ENCODE measurements around the gene EID2B. TPM values are rescaled to one million over a fixed set of nuclear protein-coding genes. Genes with fewer than 3 reads are reported as not detected.

The EID2B gene
- total and polyA plus RNA-seq, 2 of the 13 experiments (the other 11 are each of a cell fraction or from before 2014, with no cell fraction given): 2.5 to 3.7 TPM

DNA sequence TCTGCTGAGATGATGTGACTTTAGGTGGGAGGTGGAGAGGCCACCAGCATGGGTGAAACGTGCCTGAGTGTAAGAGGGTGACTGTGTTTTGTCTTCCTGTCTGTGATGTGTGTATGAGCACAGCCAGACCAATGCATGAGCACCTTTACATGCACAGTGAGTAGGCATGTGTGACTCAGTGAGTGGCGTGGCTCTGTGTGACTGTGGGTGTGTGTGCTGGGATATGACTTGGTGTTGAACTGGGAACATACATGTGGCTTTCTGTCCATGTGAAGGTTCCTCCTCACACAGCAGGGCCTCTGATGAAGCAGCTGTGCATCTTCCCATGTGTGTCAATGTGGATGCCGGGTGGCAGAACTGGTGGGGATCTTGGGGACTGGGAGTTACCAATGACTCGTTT lies 49.8 kb upstream of the EID2B start:
- Histone ChIP-seq H3K9ac (ENCODE audit: insufficient read depth, low read depth, low read length) (no peak overlapping the region), H3K36me3 (replicated peaks in 1 of 2; ENCODE audit: control insufficient read depth in 1 of 2, insufficient read depth in 2 of 2, low read length in 2 of 2) (no peaks in the 10 kb centered on the region), H3K4me3 (replicated peaks in 1 of 3; ENCODE audit: insufficient read depth in 1 of 3, low read depth in 2 of 3, low read length in 3 of 3) (no peak overlapping the region), H3K4me2 (ENCODE audit: low read depth, low read length) (no peak overlapping the region), H3K27me3 (ENCODE audit: control insufficient read depth in 1 of 2, insufficient read depth in 2 of 2, low read length in 2 of 2) (peaks cover 1 to 5% of the 10 kb centered on the region in 2 experiments; a peak in 1 of 5 replicates), H4K20me1 (ENCODE audit: insufficient read depth, low read length) (no peaks in the 10 kb centered on the region), H3K27ac (ENCODE audit: extremely low read length, insufficient read depth, low read length) (no peak overlapping the region), H3K4me1 (ENCODE audit: insufficient read depth, low read length) (no peaks in the 10 kb centered on the region), H3K9me3 (ENCODE audit: low read length) (no peaks in the 10 kb centered on the region), H2AFZ (ENCODE audit: low read length) (no peak overlapping the region), H3K79me2 (ENCODE audit: insufficient read depth, low read length) (no peaks in the 10 kb centered on the region)
- ChIA-PET POLR2A (no interaction called here), CTCF (ENCODE audit: low intra/inter-chr PET ratio, low total read pairs) (no interaction called here)
- intact Hi-C loops (cut with micrococcal nuclease; ENCODE audit: unreplicated experiment) (no loop called here), in situ Hi-C loops (cut with HindIII; ENCODE audit: extremely low pct_ligation_motif_present, low pct_unique_long_range_greater_than_20kb) (no loop called here)
- no peak for FAIRE-seq
- no peak for DNase-seq (ENCODE audit: low spot score)
- no peak for ATAC-seq
- 0% methylated on average over 2 of the region's 4 CpGs for WGBS (ENCODE audit: low lambda C conversion rate)
- no TSS peak for BruUV-seq (replicated peaks)
- TF ChIP-seq ERF (CRISPR knock-in tag; IDR thresholded peaks at IDR 0.05) (no peak), WIZ (CRISPR knock-in tag; IDR thresholded peaks at IDR 0.05) (no peak), ZSCAN30 (CRISPR knock-in tag; IDR thresholded peaks at IDR 0.05) (no peak), FOXJ3 (CRISPR knock-in tag; IDR thresholded peaks at IDR 0.05; ENCODE audit: borderline replicate concordance) (no peak), ZBTB8A (CRISPR knock-in tag; IDR thresholded peaks at IDR 0.05; ENCODE audit: borderline replicate concordance, low read depth) (no peak), ATF7 (IDR thresholded peaks at IDR 0.05) (no peak), ATF7 (CRISPR knock-in tag; IDR thresholded peaks at IDR 0.05) (no peak), CCDC6 (CRISPR knock-in tag; IDR thresholded peaks at IDR 0.05) (no peak), ATRX (CRISPR knock-in tag; IDR thresholded peaks at IDR 0.05; ENCODE audit: borderline replicate concordance) (no peak), ZNF430 (CRISPR knock-in tag; IDR thresholded peaks at IDR 0.05) (no peak), ZBTB1 (CRISPR knock-in tag; IDR thresholded peaks at IDR 0.05; ENCODE audit: borderline replicate concordance) (no peak), HNRNPH1 (optimal IDR thresholded peaks at IDR 0.05; ENCODE audit: low read depth, low read length) (no peak), HMGXB3 (CRISPR knock-in tag; IDR thresholded peaks at IDR 0.05; ENCODE audit: borderline replicate concordance) (no peak), ZNF557 (CRISPR knock-in tag; IDR thresholded peaks at IDR 0.05) (no peak), SPEN (CRISPR knock-in tag; IDR thresholded peaks at IDR 0.05; ENCODE audit: low read depth) (no peak)
- TF ChIP-seq, protein P1, sequence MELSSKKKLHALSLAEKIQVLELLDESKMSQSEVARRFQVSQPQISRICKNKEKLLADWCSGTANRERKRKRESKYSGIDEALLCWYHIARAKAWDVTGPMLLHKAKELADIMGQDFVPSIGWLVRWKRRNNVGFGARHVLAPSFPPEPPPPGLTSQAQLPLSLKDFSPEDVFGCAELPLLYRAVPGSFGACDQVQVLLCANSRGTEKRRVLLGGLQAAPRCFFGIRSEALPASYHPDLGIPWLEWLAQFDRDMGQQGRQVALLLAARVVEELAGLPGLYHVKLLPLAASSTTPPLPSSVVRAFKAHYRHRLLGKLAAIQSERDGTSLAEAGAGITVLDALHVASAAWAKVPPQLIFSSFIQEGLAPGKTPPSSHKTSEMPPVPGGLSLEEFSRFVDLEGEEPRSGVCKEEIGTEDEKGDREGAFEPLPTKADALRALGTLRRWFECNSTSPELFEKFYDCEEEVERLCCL (CRISPR knock-in tag; IDR thresholded peaks at IDR 0.05; ENCODE audit: borderline replicate concordance): no peak

All from HepG2 (cell line).